Activated T-cell treated with anti-CD3 and anti-CD28 coated beads, Interleukin-2, amount 50 U/mL, for 4 hours (primary cell): ENCODE results near the gene GOLGA8S. TPM values are rescaled to one million over a fixed set of nuclear protein-coding genes. Genes with fewer than 3 reads are reported as not detected.

Experiments used
- total RNA-seq, 3 donors: library from RNA; stranded (reverse); gene quantifications; one replicate each; pipeline ENCODE4 v1.2.1, GENCODE V29; 2021

GOLGA8S gene
- total RNA-seq, 3 donors from 2014 or later = not detected

Other genes with a start within 250 kb of the GOLGA8S start
- not detected for gene GOLGA6L1, start 217.9 kb upstream of the GOLGA8S start, total RNA-seq
- not detected for gene GOLGA6L26, start 20.6 kb upstream of the GOLGA8S start, total RNA-seq
- not detected for gene GOLGA6L2, start 92.5 kb downstream of the GOLGA8S start, total RNA-seq
- gene MKRN3, start 210.9 kb downstream of the GOLGA8S start, total RNA-seq = 1 to 10 TPM; 1.6 to 3.8 (median 2.1) TPM